ENCODE measurements around the gene COL13A1.

Gene COL13A1

GRCh38 chr10:69976795-69977546 lies 175.3 kb downstream of the COL13A1 start:
- DNase-seq: no peak

- DNase-seq: no peak
These were observed 177.5 kb downstream of the COL13A1 start for GRCh38 chr10:69979174-69979573.

GRCh38 chr10:69980672-69981071 lies 179.0 kb downstream of the COL13A1 start:
- no peak for DNase-seq

GRCh38 chr10:69988094-69988493 lies 186.4 kb downstream of the COL13A1 start:
- DNase-seq: no peak

- DNase-seq: no peak
These were observed 189.4 kb downstream of the COL13A1 start for GRCh38 chr10:69991151-69991550.

- no peak for DNase-seq
These were observed 192.6 kb downstream of the COL13A1 start for GRCh38 chr10:69994262-69994661.

- DNase-seq: no peak
These were observed 194.9 kb downstream of the COL13A1 start for GRCh38 chr10:69996611-69997010.

GRCh38 chr10:70000262-70000661 lies 198.6 kb downstream of the COL13A1 start:
- no peak for DNase-seq

- DNase-seq: no peak
These were observed 205.6 kb downstream of the COL13A1 start for GRCh38 chr10:70007116-70007820.

Measured in activated CD4-positive, CD25-positive, alpha-beta regulatory T cell (primary cell).